Activated CD8-positive, alpha-beta memory T cell treated with anti-CD3 and anti-CD28 coated beads, Interleukin-2, amount 50 U/mL, for 4 hours (primary cell): ENCODE results near the gene TMX4.

Experiments used
- DNase-seq: peaks from one replicate; pipeline ENCODE4 v3.0.0-alpha.2; 2020

The TMX4 gene

DNA sequence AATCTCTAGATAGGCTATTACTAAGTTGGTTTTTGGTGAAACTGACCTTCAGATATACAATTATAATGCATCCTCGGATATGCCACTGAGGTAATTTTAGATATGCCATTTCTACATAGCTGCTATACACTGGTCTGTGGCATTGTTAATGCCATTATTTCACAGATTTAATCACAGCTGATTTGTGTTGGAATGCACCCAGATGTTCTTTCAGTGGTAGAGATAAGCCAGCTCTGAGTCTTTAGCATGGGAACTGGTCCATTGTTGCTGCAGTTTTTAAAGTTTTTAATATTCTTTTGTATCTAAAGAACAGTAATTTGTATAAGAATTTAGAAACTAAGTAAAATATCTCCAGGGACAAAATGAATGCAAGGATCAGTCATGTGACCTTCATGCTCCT, 6.8 kb downstream of the TMX4 start:
- no peak for DNase-seq

DNA sequence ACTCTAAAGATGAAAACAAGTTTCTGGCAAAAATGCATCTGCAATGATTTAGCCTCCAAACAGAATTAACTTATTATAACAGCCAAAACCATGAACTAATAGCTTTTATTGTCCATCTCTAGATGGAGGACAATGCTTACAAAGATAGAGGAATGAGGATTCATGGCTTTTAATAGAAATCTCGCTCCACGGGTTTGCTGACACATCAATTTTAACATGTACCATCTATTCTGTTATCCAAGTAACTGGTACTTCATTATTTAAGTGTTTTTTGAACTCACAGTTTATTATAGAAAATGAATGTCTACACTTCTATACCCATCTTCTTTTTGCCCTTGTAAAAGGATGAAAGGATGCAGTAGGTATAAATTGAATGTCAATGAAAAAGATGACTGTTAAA, 10.8 kb downstream of the TMX4 start:
- no peak for DNase-seq

- DNase-seq, result no peak
These were observed 12.1 kb downstream of the TMX4 start for GRCh38 chr20:8007490-8007889.

DNA sequence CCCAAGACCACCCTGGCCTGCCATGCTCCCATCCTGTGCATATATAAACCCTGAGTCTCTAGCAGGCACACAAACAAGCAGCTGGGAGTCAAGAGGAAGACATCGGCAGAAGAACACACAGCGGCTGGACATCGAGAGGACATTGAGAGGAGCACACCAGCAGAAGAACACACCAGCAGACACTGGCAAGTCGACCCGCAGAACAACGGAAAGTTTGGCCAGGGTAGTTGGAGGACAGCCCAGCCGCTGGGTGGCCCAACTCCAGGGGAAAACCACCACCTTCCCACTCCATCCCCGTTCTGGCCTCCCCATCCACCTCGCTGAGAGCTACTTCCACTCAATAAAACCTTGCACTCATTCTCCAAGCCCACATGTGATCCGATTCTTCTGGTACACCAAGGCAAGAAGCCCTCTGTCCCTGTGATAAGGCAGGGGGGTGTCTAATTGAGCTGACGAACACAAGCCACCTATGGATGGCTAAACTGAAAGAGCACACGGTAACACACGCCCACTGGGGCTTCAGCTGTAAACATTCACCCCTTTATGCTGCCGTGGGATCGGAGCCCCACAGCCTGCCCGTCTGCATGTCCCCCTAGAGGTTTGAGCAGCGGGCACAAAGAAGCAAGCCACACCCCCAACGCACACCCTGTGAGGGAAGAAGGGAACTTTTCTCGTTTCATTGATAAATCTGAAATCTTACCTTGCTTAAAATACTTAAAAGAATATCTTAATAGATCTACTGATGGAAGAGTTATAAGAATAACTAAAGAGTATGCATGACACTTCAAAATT, 13.8 kb downstream of the TMX4 start:
- no peak for DNase-seq

GRCh38 chr20:8005033-8005432, 14.5 kb downstream of the TMX4 start:
- no peak for DNase-seq

GRCh38 chr20:8002056-8002455, 17.5 kb downstream of the TMX4 start:
- no peak for DNase-seq

GRCh38 chr20:8000796-8001195, 18.8 kb downstream of the TMX4 start:
- DNase-seq, result no peak

- DNase-seq, result no peak
These were observed 22.7 kb downstream of the TMX4 start for GRCh38 chr20:7996898-7997297.

DNA sequence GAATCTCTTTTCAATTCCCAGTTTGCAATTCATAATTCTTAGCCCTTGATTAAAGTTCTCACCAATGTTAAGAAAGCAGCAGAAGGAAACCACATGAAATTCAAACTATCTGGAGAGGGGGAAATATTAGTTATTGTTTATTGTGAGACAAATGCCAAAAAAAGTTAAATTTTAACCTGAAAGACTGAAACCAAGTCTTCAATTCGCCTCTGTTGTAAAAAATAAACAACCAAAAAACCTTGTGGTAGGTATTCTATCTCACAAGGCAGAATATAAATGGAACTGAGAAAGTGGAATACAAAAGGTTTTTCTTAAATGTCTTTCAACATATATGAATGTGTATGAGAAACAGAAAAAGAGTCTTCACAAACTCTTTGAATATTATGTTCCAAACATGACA, 24.8 kb downstream of the TMX4 start:
- DNase-seq, result no peak

DNA sequence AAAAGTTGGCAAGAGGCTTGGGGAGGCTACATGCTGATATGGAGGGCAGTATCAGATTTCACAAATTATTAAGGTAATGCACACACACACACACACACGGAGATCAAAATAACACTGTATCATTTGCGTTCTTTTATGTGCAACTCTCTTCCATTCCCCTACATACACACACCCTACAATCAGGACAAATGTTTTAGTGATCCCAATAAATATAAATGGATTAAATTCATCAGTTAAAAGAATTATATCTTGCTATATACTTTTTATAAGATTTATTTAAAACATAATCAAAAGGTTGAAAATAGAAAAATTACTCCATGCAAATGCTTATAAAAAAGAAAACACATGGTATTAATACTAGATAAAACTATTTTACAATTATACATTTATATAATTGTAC, 25.9 kb downstream of the TMX4 start:
- no peak for DNase-seq

DNA sequence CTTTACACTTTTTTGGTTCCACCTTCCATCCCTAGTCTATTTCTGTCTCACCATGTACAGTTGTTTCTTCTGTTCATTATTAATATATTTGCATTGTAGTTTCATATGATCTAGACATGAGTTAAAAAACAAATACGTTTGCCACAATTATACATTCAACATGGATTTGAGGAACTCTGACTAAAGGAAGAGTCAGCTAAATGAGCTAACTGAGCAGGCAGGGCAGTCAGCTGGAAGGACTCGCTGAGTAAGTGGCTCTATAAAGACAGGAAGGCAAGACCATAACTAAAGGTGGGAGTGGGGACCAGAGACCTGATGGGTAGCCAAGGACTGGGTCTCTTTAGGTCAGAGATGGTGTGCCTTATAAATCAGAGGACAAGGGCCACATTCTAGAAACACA, 26.3 kb downstream of the TMX4 start:
- no peak for DNase-seq

DNA sequence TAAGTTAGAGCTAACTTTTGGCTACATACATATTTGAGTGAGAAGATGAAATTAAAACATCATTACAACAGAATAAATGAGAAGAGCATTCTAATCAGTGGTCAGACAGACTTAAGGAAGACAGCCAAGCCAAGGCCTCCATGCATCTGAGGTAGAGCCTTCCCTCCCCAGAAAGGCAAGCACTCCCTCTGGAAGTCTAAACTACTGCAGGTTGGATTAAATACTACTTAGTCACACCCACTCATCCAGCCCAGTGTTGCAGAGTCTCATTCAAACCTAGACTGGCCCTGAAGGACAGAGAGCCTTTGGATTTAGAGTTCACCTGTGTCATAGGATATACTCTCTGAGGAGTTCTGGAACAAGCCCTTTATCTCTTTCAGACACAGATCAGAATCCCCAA, 29.2 kb downstream of the TMX4 start:
- DNase-seq, result no peak

- DNase-seq, result no peak
These were observed 30.2 kb downstream of the TMX4 start for GRCh38 chr20:7989379-7989778.

DNA sequence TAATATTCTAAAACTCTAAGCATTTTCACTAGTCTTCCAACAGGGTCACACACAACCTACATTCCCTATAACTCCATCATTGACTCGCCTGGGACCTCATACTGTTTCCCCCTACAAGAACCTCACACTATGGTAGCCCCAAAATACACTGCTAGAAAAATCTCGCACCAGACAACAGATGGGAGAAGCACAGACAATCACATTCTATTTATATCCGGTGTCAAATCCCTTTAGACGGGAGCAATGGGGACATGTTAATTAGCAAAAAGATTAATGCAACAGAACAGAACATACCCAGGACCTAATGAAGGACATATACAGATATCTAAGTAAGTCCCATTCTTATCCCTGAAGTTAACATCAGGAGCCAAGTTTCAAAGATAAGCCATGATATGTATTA, 33.6 kb downstream of the TMX4 start:
- no peak for DNase-seq

GRCh38 chr20:7984192-7984591, 35.4 kb downstream of the TMX4 start:
- DNase-seq, result no peak

DNA sequence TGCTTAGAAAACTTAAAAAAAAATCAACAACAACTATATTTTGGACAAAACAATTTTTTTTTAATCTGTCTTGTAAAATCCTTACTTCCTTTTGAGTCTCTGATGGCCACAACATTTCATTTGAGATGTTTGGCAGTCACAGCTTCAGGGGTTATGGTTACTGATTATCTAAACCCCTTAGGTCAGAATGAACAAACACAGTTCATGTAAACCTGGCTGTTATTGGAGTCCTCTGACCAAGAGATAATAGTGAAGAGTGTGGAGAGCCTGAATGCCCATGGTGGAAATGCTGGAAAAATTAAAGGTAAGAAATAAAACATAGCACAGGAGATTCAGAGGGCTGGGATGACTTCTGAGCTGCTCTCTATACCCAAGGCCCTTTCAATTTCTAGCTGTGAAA, 38.2 kb downstream of the TMX4 start:
- no peak for DNase-seq

DNA sequence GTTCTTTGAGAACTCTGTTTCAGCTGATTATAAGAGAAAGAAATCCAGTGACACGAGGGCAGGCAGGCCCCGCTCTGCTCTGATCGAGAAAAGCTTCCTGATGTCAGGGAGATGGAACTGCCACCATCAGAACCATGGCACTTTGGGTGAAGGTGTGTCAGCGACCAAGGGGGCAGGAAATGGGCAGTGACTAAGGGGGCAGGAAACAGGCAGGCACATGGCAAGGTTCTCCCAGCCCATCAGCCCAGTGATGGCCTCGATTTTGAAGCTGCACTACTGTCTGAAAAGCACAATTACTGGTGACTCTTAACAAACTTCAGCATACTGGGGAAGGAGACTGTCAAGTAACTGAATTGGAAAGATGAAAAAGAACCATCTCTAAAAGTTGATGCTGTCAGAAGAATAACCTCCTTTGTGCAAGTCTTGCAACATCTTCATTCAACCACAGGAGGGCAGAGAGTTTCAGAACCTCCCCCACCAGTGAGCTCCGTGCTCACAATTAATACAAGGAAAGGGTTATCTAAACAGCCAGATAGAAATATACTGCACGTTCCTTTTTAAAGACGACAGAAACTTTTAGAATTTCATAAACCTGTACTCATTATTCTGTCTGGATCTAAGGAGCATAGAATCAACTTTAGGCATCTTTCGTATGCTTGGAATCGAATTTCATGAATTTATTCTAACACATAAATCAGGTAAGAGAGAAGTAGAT, 39.1 kb downstream of the TMX4 start:
- no peak for DNase-seq

GRCh38 chr20:7977709-7978108, 41.9 kb downstream of the TMX4 start:
- DNase-seq, result no peak

- no peak for DNase-seq
These were observed 43.6 kb downstream of the TMX4 start for GRCh38 chr20:7975851-7976414.

GRCh38 chr20:7974785-7975435, 44.7 kb downstream of the TMX4 start:
- no peak for DNase-seq

GRCh38 chr20:7971536-7972280, 47.9 kb downstream of the TMX4 start:
- no peak for DNase-seq

DNA sequence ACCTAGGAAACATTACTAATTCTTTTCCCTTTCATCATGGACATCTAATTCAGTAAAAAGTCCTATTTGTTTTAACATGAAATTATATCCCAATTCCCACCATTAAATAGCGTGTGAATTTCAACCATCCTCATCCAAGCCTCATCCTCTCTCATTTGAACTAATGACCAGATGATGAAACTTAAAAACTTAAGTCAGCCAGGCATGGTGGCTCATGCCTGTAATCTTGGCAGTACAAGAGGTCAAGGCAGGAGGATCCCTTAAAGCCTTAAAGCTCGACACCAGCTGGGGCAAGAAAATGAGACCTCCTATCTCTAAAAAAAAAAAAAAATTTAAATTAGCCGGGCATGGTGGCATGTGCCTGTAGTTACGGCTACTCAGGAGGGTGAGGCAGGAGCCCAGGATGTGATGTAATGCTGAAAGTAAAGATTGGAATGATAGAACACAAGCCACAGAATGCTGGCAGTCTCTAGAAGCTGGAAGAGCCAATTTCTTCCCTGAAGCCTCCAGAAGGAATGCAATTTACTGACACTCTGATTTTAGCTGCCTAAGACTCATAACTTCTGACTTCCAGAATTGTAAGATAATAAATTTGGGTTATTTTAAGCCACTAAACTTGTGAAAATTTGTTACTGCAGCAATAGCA, 52.2 kb downstream of the TMX4 start:
- DNase-seq, result no peak

DNA sequence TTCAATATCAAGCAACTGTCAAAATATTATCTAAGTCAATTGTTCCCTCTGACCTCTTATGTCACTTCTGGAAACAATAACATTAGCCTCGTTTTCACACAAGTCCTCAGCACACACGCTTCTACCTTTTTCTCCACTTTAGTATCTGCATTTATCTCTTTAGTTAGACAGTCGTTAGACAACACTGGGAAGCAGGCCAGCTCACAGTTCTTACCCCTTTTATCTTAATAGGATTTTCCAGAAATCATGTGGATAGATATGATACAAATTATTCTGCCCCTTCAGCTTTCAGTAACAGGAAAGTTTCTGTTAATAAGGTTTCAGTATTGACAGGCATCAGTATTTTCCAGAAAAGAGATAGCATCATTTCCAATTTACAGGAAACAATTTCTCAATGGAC, 53.4 kb downstream of the TMX4 start:
- DNase-seq, result no peak
